ENCODE measurements around the gene PRDM2.

PRDM2 gene

GRCh38 chr1:13797397-13797796 lies 97.4 kb downstream of the PRDM2 start:
- DNase-seq, result no peak

DNA sequence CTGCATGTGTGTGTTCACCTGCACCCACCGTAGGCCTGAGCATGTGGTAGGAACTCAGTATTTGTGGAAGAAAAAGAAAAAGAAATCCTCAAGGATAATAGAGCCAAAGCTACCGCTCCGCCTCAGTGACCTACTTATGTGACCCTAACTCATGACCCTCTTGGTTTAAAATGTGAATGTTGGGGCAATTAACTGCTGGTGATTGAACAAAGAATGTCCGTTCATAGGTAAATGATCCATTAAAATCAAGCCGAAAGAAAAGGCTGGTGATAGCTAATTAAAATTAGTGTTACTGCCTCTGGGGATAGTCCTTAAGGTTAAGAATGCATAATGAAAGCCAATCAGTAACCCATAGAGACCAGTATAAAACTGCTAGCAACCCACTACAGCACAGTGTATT lies 98.1 kb downstream of the PRDM2 start:
- DNase-seq, result no peak

DNA sequence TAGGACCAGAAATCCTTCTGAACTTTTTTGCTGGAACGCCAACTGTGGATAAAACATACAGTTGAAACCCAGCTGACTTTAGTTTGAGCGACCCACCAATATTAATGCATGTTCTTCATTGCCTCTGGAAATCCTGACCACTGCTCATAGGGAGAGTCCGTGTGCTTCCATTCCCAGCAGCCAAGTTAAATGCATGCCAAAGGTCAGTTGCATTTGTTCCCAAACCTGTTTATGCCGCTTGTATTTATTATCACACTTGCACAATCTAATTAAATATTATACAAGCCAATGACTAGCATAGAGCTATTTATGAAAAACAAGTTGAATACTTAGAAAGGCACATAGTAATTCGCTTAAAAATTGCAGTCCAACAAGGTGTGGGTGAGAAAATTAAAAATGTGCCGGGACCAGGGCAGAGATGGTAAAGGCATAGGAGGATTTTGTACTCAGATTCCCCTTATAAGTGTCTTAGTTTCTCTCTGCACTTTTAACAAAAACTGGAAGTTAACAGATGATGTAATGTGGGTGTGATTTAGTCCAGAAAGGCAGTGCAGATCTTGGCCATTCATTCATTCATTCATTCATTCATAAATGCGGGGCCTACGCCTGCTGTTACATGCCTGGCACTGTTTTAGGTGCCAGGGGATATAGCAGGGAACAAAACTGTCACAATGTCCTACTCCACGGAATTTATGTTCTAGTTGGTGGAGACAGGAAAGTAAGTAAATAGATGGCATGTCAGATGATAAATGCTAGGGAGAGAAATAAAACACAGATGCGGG lies 99.7 kb downstream of the PRDM2 start:
- no peak for DNase-seq

GRCh38 chr1:13801232-13801631 lies 101.2 kb downstream of the PRDM2 start:
- no peak for DNase-seq

DNA sequence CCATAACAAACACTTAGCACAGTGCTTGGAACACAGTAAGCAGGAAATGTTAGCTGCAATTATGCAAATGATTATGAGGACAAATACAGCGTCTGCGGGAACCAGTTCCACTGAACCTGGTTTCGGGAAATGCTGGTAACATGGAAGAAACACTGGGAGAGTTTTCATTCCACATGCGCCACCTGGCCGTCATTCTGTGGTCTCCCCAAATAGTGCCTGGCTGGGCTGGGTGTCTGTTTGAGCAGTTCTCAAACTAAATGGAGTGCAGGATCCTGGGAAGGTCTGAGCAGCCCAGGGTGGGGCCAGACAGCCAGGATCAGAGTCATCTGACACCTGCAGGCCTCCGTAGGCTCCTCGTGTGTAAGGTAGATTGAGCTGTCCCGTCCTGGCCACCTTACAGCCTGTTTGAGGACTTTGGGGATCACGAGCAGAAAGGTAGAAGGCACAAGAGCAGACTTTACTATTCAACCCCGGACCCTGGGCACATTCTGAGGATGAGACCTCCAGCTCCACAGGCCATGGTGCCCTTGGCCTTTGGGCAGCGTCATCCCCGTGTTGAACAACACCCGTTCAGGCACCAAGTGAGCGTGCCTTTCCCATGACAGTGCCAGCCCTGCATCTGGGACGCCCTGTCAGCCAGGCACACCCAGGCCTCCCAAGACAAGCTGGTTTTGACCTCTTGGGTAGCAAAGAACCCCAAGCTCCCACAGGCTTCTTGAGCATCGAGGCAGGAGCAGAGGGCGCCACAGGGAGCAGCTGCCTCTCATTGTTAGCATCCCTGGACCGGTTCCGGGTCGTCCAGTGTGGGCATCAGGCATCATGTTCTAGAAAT lies 101.9 kb downstream of the PRDM2 start:
- DNase-seq, result no peak

DNA sequence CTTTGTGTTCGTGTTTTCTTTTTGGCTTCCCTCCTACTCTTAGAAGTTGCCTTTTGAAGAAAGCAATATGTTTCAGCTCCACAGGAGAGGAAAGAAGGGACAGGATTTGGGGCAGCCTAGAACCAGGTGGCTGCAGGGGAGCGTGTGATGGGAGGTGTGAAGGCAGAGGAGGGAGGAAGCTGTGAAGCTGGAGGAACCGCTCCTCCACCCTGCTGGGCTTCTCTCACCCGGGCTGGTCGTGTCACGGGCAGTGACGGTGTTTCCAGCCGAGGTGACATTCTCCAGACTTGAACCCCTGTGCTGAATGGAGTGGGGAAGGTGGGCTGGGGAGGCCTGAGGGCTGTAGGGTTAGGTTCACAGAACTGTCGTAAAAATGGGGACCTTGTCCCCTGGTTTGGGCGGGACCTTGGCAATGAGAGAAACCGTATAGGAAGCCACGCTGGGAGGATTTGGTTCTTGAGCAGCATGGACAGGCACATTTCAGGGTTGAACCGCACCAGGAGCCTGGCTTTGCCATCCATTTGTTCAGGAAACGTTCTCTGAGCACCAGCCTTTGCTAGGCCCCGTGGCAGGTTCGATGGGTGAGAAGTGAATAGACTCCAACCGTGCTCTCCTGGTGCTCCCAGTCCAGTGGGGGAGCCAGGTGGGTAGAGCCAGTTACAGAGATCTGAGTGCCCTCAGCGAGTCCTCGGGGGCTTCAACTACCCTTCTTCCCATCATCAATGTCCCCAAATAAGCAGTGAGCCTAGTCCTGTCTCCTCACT lies 103.0 kb downstream of the PRDM2 start:
- DNase-seq, result no peak

DNA sequence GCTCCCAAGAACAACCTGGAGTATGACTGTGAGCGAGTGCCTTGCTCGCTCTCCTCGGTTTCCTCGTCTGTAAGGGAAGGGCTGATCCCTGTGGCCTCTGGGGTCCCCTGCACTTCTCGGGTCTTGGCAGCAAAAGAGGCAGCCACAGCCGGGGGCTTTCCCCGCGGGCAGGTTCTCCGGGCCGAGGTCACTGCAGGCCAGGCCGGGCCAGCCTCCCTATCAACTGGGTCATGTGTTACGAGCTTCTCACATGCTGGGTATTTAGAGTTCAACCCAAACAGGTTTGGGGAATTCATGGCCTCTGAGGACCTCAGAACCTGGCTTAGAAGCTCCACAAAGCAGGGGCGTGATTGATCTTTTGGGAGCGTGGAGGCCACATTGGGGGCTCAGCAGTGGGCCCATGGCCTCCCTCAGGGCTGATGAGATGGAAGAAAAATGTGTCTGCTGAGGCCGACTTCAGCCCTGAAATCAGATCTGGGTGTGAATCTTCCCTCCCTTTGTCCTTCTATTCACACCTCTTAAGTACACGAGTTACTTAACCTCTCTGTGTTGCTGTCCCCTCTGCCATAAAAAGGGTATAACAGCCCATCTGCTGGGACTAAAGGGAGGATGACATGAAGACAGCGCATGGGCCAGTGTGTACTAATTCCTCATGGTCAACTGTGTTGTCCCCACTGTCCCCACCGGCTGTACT lies 103.7 kb downstream of the PRDM2 start:
- no peak for DNase-seq

DNA sequence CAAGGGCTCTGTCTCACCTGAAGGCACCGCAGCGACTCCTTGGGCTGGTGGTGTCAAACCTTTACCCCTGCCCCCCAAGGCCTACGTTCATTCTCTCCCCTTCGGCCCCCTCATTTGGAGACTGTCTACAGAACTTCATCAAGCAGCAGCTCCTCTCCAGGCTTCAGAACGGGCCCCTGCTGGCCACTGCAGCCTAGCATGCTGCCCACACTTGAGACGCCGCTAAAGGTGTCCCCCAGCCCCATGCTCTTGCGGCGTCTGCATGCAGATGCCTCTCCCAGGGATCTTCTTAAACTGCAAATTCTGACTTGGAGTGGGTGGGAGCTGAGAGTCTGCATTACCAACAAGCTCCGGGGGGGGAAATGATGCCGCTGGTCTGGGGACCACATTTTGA lies 104.2 kb downstream of the PRDM2 start:
- no peak for DNase-seq

GRCh38 chr1:13805431-13805830 lies 105.4 kb downstream of the PRDM2 start:
- DNase-seq, result no peak

- no peak for DNase-seq
Observed at GRCh38 chr1:13806108-13806507, 106.1 kb downstream of the PRDM2 start.

GRCh38 chr1:13807209-13807608 lies 107.2 kb downstream of the PRDM2 start:
- DNase-seq, result no peak

DNA sequence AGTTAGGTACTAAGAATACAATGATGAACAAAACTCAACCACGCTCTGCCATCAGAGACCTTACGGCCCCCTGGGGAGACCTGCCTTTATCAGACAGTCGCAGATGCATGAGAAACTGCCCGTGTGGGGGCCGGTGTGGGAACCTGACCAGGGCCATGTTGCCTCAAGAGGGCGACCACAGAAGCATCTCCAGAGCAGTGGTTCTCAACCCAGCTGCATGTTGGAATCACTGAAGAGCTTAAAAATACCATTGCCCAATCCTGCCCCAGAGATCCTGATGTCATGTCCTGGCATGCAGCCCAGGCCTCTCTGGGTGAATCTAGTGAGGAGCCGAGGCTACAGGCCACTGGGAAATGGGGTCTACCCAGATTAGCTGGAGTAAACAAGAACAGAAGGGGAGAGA lies 108.7 kb downstream of the PRDM2 start:
- DNase-seq, result no peak

DNA sequence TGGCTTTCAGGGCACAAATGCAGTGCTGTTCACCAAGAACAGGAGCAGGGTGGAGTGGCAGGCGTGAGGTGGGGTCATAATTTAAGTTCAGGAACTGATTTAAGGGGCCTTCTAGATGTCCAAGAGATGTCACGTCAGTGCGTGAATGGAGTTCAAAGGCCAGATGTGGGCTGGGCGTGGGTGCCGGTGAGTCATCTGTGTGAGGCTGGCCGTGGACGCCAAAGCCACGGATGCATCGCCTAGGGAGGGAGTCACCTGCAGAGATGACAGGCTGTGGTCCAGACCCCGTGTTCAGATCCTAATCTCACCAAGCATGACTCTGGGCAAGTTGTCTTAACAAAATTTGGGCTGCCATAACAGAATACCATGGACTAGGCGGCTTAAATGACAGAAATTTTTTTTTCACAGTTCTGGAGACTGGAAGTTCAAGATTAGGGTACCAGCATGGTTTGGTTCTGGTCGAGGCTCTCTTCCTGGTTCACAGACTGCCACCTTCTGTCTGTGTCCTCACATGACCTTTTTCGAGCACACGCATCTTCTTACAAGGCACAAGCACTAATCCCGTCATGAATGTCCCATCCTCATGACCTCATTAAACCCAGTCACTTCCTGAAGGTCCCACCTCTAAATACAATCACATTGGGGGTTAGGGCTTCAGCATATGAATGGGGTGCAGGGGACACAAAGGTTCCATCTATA lies 109.6 kb downstream of the PRDM2 start:
- no peak for DNase-seq

GRCh38 chr1:13812456-13813397 lies 112.7 kb downstream of the PRDM2 start:
- DNase-seq, result no peak

- DNase-seq, result no peak
Observed at GRCh38 chr1:13813398-13814012, 113.5 kb downstream of the PRDM2 start.

DNA sequence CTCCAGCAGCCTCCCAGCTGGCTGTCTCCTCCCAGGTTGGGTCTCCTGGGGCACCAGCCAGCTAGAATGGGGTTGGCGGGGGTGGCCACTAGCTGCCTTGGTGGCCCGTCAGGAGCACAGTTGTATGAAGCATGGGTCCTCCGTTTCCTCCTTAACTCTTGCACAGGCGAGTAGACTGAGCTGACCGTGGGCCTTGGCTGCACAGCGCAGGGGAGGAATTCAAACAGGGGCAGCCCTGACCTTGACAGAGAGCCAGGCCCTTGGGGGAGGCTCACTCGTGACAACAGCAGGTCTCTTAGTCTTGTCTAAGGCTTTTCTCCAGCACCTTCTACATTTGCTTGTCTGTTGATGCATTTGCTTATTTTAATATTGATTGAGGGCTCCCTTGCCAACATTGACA lies 114.1 kb downstream of the PRDM2 start:
- DNase-seq, result no peak

DNA sequence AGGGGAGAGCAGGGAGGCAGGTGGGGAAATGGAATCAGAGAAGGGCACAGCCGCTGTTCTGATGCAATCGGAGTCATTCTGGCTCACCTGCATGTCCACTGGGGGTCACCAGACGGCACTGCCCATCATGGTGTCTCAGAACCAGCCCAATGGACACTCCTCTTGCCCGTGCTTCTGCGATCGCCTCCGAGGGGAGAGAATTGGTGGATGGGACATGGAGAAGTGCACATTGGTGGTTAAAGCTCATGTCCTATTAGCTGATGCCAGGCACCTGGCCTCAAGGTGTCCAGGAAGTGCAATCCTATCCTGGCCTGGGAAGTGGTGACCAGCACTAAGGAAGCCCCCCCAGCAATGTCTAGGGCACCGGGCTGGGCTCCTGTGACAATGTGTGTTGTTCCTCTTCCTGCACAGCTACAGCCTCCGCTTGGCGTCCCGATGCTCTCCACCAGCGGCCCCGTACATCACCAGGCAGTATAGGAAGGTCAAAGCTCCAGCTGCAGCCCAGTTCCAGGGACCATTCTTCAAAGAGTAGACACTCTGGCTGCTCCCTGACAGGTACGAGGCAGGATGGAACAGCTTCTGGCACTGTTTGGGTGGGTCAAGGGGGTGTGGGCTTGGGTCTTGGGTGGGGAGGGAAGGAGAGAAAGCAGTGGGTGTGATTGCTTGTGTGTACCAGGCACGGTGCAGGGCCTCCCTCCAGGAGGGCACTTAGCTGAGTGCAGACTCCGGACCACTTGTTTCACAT lies 116.2 kb downstream of the PRDM2 start:
- no peak for DNase-seq

DNA sequence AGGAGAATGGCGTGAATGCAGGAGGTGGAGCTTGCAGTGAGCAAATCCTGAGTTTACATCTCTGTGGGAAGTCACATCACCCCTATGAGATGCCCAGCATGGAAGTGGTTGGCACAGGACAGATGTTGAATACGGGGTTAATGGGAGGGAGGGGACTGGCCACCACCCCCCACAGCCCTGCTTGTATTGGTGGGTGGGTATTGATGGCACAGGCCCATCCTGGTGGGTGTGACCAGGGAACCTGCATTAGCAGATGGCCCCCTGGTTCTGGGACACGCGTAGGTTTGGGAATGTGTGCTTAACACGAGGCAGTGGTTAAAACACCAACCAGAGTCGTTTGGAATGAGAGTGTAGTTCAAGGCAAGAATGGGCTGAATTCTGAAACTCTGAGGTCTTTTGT lies 117.9 kb downstream of the PRDM2 start:
- no peak for DNase-seq

- DNase-seq, result no peak
Observed at GRCh38 chr1:13818926-13819325, 118.9 kb downstream of the PRDM2 start.

- no peak for DNase-seq
Observed at GRCh38 chr1:13819642-13820041, 119.7 kb downstream of the PRDM2 start.
